IgD-negative memory B cell (primary cell): Measurements from ENCODE around the gene DMC1. TPM values are rescaled to one million over a fixed set of nuclear protein-coding genes. Genes with fewer than 3 reads are reported as not detected.
"Not testable (repeated sequence)": the region's sequence is repeated elsewhere in the genome, so short reads cannot be mapped to it uniquely, and the experiment has no call there.

ENCODE experiments used
- H3K27ac Mint-ChIP-seq, 3 donors: one replicate each; pipeline ENCODE4 v1.8.0; 2020 to 2022; ENCODE audit warnings: mild to moderate bottlenecking in 3 of 3, mixed read lengths in 3 of 3, moderate library complexity in 1 of 3
- H3K27me3 Mint-ChIP-seq: one replicate; pipeline ENCODE4 v1.8.0; 2021; ENCODE audit warnings: mixed read lengths
- H3K36me3 Mint-ChIP-seq: one replicate; pipeline ENCODE4 v1.8.0; 2020; ENCODE audit warnings: mild to moderate bottlenecking, mixed read lengths
- H3K4me1 Mint-ChIP-seq, 3 donors: one replicate each; pipeline ENCODE4 v1.8.0; 2020 to 2022; ENCODE audit warnings: mixed read lengths in 3 of 3, mild to moderate bottlenecking in 1 of 3
- H3K4me3 Mint-ChIP-seq, 4 donors: one replicate each; pipeline ENCODE4 v1.8.0; 2020 to 2022; ENCODE audit warnings: mild to moderate bottlenecking in 4 of 4, mixed read lengths in 4 of 4, moderate library complexity in 3 of 4
- H3K9me3 Mint-ChIP-seq, 3 donors: one replicate each; pipeline ENCODE4 v1.8.0; 2020 to 2021; ENCODE audit warnings: mixed read lengths in 3 of 3, mild to moderate bottlenecking in 1 of 3
- polyA plus RNA-seq: library from polyadenylated mRNA; unstranded; fragments of 300-500 nt; fragmentation: Illumina TruSeq; gene quantifications from one replicate; pipeline ENCODE4 v1.2.3, GENCODE V29; 2021

Gene DMC1
- polyA plus RNA-seq, 1 donor from 2014 or later = not detected

- Mint-ChIP-seq H3K9me3 (no peaks in the 10 kb centered on the region), H3K36me3 (peaks cover 9% of the 10 kb centered on the region), H3K27ac (peak overlapping the region in 1 of 3 donors; percentile 59), H3K4me3 (no peak overlapping the region), H3K4me1 (peaks cover 0 to 3% (median 0%) of the 10 kb centered on the region in 3 donors), H3K27me3 (no peaks in the 10 kb centered on the region)
These were observed 90.7 kb downstream of the DMC1 start for GRCh38 chr22:38479096-38479837.

- H3K4me3 Mint-ChIP-seq = no peak overlapping the region
- no peaks in the 10 kb centered on the region for H3K9me3 Mint-ChIP-seq
- H3K27me3 Mint-ChIP-seq = no peaks in the 10 kb centered on the region
- H3K36me3 Mint-ChIP-seq = peaks cover 8% of the 10 kb centered on the region
- peak overlapping the region in 2 of 3 donors; percentile 39 to 89 for H3K27ac Mint-ChIP-seq
- peaks cover 0 to 2% (median 0%) of the 10 kb centered on the region in 3 donors for H3K4me1 Mint-ChIP-seq
These were observed 92.4 kb downstream of the DMC1 start for GRCh38 chr22:38477585-38477984.

DNA sequence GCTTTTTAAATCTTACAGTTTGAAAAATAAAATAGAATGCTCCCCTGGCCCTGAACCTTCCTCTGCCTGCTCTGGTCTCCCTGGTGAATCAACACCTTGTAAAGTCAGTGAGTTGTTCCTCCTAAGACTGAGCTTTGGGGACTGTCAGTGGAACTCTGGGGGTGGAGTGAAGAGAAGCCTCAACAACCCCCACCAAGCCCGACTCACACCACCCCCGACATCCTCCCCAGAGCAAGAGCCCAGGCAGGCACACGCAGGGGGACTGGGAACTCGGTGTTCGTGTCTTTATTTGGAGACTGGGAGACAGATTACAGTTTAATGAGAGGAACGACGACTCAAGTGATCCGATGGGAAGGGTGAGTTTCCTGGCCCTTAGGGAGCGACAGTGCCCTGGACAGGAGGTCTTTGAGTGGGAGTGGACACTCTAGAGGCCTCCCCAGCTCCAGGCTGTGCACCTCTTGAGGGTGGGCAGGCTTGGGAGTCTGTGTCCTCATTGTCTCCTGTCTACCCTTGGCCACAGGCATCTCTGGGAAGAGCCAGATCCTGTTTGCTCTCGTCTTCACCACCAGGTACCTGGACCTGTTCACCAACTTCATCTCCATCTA, 95.9 kb downstream of the DMC1 start:
- Mint-ChIP-seq H3K27ac (peak overlapping the region in 1 of 3 donors; percentile 73), H3K4me3 (no peak overlapping the region), H3K4me1 (peaks cover 0 to 3% (median 2%) of the 10 kb centered on the region in 3 donors), H3K36me3 (peaks cover 3% of the 10 kb centered on the region), H3K27me3 (peaks cover 1% of the 10 kb centered on the region), H3K9me3 (no peaks in the 10 kb centered on the region)

DNA sequence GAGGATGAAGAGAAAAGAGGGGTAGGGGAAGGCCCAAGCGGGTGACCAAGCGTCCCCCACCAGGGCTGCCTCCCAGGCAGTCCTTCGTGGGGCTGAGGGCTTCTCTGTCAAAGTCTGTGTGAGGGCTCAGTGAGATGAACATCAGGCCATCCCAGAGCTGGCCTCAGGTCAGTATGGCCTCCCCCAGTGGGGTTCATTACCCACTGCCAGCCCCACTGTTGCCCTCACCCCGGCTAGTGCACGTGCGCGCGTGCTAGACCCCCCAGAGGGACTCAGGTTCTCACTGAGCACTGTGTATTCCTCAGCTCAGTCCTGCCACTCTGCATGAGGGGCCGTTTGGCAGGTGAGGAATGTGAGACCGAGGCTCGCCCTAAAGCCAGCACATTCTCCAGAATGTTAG, 98.7 kb downstream of the DMC1 start:
- H3K9me3 Mint-ChIP-seq = no peaks in the 10 kb centered on the region
- H3K36me3 Mint-ChIP-seq = no peaks in the 10 kb centered on the region
- H3K4me3 Mint-ChIP-seq = no peak overlapping the region
- peaks cover 0 to 9% (median 5%) of the 10 kb centered on the region in 3 donors for H3K4me1 Mint-ChIP-seq
- H3K27ac Mint-ChIP-seq = peak overlapping the region in 1 of 3 donors; percentile 84
- H3K27me3 Mint-ChIP-seq = peaks cover 16% of the 10 kb centered on the region

- H3K4me1 Mint-ChIP-seq, H3K36me3 Mint-ChIP-seq, H3K27ac Mint-ChIP-seq, H3K9me3 Mint-ChIP-seq: not testable (repeated sequence)
- Mint-ChIP-seq H3K4me3 (peak overlapping the region in 1 of 4 donors; percentile 28), H3K27me3 (peaks cover 23% of the 10 kb centered on the region)
These were observed 99.8 kb downstream of the DMC1 start for GRCh38 chr22:38470179-38470578.

DNA sequence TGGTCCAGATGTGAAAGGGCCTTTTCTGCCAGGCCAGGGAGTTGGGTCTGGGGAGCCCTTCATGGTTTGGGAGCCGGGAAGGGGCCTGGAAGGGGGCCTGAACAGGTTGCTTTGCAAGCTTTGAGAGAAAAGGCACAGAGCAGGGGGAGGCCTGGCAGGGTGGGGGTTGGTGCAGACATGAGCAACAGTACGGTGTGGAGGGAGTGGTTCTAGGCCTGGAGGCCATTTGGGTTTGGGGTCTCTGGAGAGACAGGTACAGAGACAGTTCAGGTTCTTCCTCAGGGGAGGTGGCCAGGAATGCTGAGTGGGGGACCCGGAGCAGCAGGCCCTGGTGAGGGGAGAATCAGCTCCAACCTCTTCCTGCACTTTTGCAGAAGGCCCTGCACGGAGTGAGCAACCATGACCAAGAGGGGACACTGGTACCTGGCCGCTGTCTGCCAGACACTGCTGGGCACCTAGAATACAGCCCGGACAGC, 100.6 kb downstream of the DMC1 start:
- Mint-ChIP-seq H3K9me3 (peaks cover 0 to 2% (median 0%) of the 10 kb centered on the region in 3 donors), H3K27me3 (peaks cover 23% of the 10 kb centered on the region), H3K4me3 (no peak overlapping the region), H3K36me3 (peaks cover 2% of the 10 kb centered on the region), H3K27ac (peak overlapping the region in 1 of 3 donors; percentile 23), H3K4me1 (peaks cover 0 to 9% (median 5%) of the 10 kb centered on the region in 3 donors)

Other genes with a start within 250 kb of the DMC1 start
- gene KCNJ4, start 115.0 kb downstream of the DMC1 start, polyA plus RNA-seq = not detected
- gene KDELR3, start 102.1 kb downstream of the DMC1 start, polyA plus RNA-seq = 0.56 TPM
- gene DDX17, start 63.9 kb downstream of the DMC1 start, polyA plus RNA-seq = 55.9 TPM
- gene FAM227A, start 86.2 kb upstream of the DMC1 start, polyA plus RNA-seq = not detected
- gene CBY1, start 86.5 kb upstream of the DMC1 start, polyA plus RNA-seq = 4.9 TPM
- 67.0 TPM for gene TOMM22, start 111.8 kb upstream of the DMC1 start, polyA plus RNA-seq
- gene JOSD1, start 130.8 kb upstream of the DMC1 start, polyA plus RNA-seq = 5.4 TPM
- 46.7 TPM for gene GTPBP1, start 135.8 kb upstream of the DMC1 start, polyA plus RNA-seq
- 206 TPM for gene SUN2, start 185.8 kb upstream of the DMC1 start, polyA plus RNA-seq
- 9.0 TPM for gene DNAL4, start 224.0 kb upstream of the DMC1 start, polyA plus RNA-seq